HCT116 (cell line): Measurements from ENCODE around the gene ZNF548. TPM values are rescaled to one million over a fixed set of nuclear protein-coding genes. Genes with fewer than 3 reads are reported as not detected.

Source experiments
- ATAC-seq: fragments of 200-7000 bp; cut with Tn5 transposase; 2 replicates; pipeline ENCODE4 v1.9.1; 2020; ENCODE audit warnings: mild to moderate bottlenecking, moderate library complexity
- BruUV-seq: library from RNA; stranded (reverse); fragments of 400-500 nt; replicated peaks from 2 replicates; lab custom pipeline; 2021; lab: Mats Ljungman, UMichigan
- CTCF ChIA-PET: fragments of 300-600 bp; sonication (Branson Sonifier 250); formaldehyde crosslinking; loops from one replicate; lab custom pipeline; 2021; ENCODE audit warnings: antibody characterized with exemption; lab: Charles Lee
- POLR2A ChIA-PET: fragments of 300-600, 350-600 bp; sonication (Branson Sonifier 250); formaldehyde crosslinking; loops from one replicate; lab custom pipeline; 2021; ENCODE audit warnings: antibody characterized with exemption; lab: Charles Lee
- RAD21 ChIA-PET, 2 experiments: fragments of 300-600 bp; sonication (Branson Sonifier 250); formaldehyde crosslinking; loops; one replicate each; lab custom pipeline; 2023; ENCODE audit warnings: low total read pairs in 2 of 2; ENCODE audit not compliant: uncharacterized antibody in 2 of 2, unreplicated experiment in 2 of 2, low non-redundant PET in 1 of 2; lab: Charles Lee
- DNase-seq: peaks from one replicate; pipeline ENCODE4 v3.0.0-alpha.2; 2010; ENCODE audit warnings: low read depth, low spot score
- H2AFZ ChIP-seq: fragments of 200-600 bp; shearing (Covaris generic), sonication (generic); 2 replicates; pipeline ENCODE4 v1.6.1; 2017; ENCODE audit warnings: low read depth, mixed run types, mixed read lengths, antibody characterized with exemption, low read length; ENCODE audit not compliant: poor library complexity, severe bottlenecking
- H3K27ac ChIP-seq: 2 replicates; pipeline ENCODE4 v1.5.1; 2012; ENCODE audit warnings: low read depth, low read length
- H3K27me3 ChIP-seq: fragments of 200-600 bp; sonication (generic); 2 replicates; pipeline ENCODE4 v1.6.1; 2016; ENCODE audit warnings: mixed run types, low read length, mixed read lengths; ENCODE audit not compliant: insufficient read depth
- H3K36me3 ChIP-seq, 2 experiments: fragments of 200-500 bp in 1 of 2; fragments of 200-600 bp in 1 of 2; sonication (Bioruptor generic) in 1 of 2; sonication (generic) in 1 of 2; 2 replicates each; pipeline versions ENCODE4 v1.5.1 to v1.6.1; 2014 to 2016; ENCODE audit warnings: low read length in 2 of 2, inconsistent platforms in 1 of 2, mixed read lengths in 1 of 2, mixed run types in 1 of 2; ENCODE audit not compliant: insufficient read depth in 2 of 2, control insufficient read depth in 1 of 2
- H3K4me1 ChIP-seq, 2 experiments: fragments of 200-600 bp in 1 of 2; sonication (generic) in 1 of 2; 2 replicates each; pipeline versions ENCODE4 v1.5.1 to v1.6.1; 2012 to 2017; ENCODE audit warnings: low read length in 2 of 2, inconsistent platforms in 1 of 2, mild to moderate bottlenecking in 1 of 2, mixed read lengths in 1 of 2, mixed run types in 1 of 2, moderate library complexity in 1 of 2; ENCODE audit not compliant: insufficient read depth in 2 of 2, control insufficient read depth in 1 of 2
- H3K4me2 ChIP-seq: fragments of 200-600 bp; sonication (generic); 2 replicates; pipeline ENCODE4 v1.6.1; 2017; ENCODE audit warnings: mixed run types, low read length, mixed read lengths
- H3K4me3 ChIP-seq, 2 experiments: fragments of 200-600 bp in 1 of 2; sonication (generic) in 1 of 2; replicated peaks in 1 of 2; 2 replicates each; pipeline ENCODE4 v1.5.1; 2011 to 2016; ENCODE audit warnings: low read length in 2 of 2, control low read depth in 1 of 2, low read depth in 1 of 2, mild to moderate bottlenecking in 1 of 2, mixed read lengths in 1 of 2, mixed run types in 1 of 2
- H3K79me2 ChIP-seq: fragments of 200-600 bp; sonication (generic); 2 replicates; pipeline ENCODE4 v1.6.1; 2017; ENCODE audit warnings: mild to moderate bottlenecking, mixed run types, low read length, moderate library complexity, mixed read lengths; ENCODE audit not compliant: insufficient read depth
- H3K9ac ChIP-seq: fragments of 200-600 bp; sonication (generic); 2 replicates; pipeline ENCODE4 v1.6.1; 2016; ENCODE audit warnings: low read length, mixed read lengths
- H3K9me2 ChIP-seq: fragments of 200-600 bp; sonication (generic), shearing (Covaris generic); 2 replicates; pipeline ENCODE4 v1.6.1; 2017; ENCODE audit warnings: mixed run types, mild to moderate bottlenecking, moderate library complexity; ENCODE audit not compliant: insufficient read depth
- H3K9me3 ChIP-seq, 2 experiments: fragments of 200-500 bp in 1 of 2; fragments of 200-600 bp in 1 of 2; sonication (Bioruptor generic) in 1 of 2; sonication (generic) in 1 of 2; 2 replicates each; pipeline ENCODE4 v1.6.1; 2014 to 2017; ENCODE audit warnings: low read length in 2 of 2, mixed read lengths in 2 of 2, inconsistent platforms in 1 of 2, low read depth in 1 of 2, mild to moderate bottlenecking in 1 of 2, mixed run types in 1 of 2, moderate library complexity in 1 of 2; ENCODE audit not compliant: control insufficient read depth in 1 of 2, insufficient read depth in 1 of 2
- H4K20me1 ChIP-seq: fragments of 200-600 bp; sonication (generic), shearing (Covaris generic); 2 replicates; pipeline ENCODE4 v1.6.1; 2017; ENCODE audit warnings: mixed run types, mild to moderate bottlenecking, moderate library complexity; ENCODE audit not compliant: insufficient read depth
- ATF3 ChIP-seq: IDR thresholded peaks from 2 replicates; pipeline ENCODE4 v1.6.1; 2012
- CBX3 ChIP-seq: IDR thresholded peaks from 2 replicates; pipeline ENCODE4 v1.6.1; 2012; ENCODE audit warnings: low read depth
- EGR1 ChIP-seq: IDR thresholded peaks from 2 replicates; pipeline ENCODE4 v1.6.1; 2012; ENCODE audit warnings: low read depth
- ELF1 ChIP-seq: IDR thresholded peaks from 2 replicates; pipeline ENCODE4 v1.6.1; 2012; ENCODE audit warnings: low read depth, borderline replicate concordance
- EZH2 ChIP-seq: fragments of 200-600 bp; sonication (generic); IDR thresholded peaks from 2 replicates; pipeline ENCODE4 v1.6.1; 2017; ENCODE audit warnings: antibody characterized with exemption, mixed run types
- FOSL1 ChIP-seq: IDR thresholded peaks from 2 replicates; pipeline ENCODE4 v1.6.1; 2012; ENCODE audit warnings: low read depth
- MAX ChIP-seq: IDR thresholded peaks from 2 replicates; pipeline ENCODE4 v1.6.1; 2012
- POLR2A ChIP-seq: IDR thresholded peaks from 2 replicates; pipeline ENCODE4 v1.7.0; 2011; ENCODE audit warnings: borderline replicate concordance; ENCODE audit not compliant: insufficient read depth, insufficient read length; ENCODE audit errors: extremely low read depth
- POLR2AphosphoS5 ChIP-seq: IDR thresholded peaks from 2 replicates; pipeline ENCODE4 v1.6.1; 2011; ENCODE audit warnings: mild to moderate bottlenecking, low read depth, low read length, moderate library complexity
- RAD21 ChIP-seq: IDR thresholded peaks from 2 replicates; pipeline ENCODE4 v1.6.1; 2012; ENCODE audit warnings: low read depth, mild to moderate bottlenecking
- SIN3A ChIP-seq: IDR thresholded peaks from 2 replicates; pipeline ENCODE4 v1.6.1; 2012; ENCODE audit warnings: low read depth
- SP1 ChIP-seq: IDR thresholded peaks from 2 replicates; pipeline ENCODE4 v1.6.1; 2012; ENCODE audit warnings: low read depth
- SRF ChIP-seq: IDR thresholded peaks from 2 replicates; pipeline ENCODE4 v1.6.1; 2012; ENCODE audit warnings: low read depth
- TCF7L2 ChIP-seq: IDR thresholded peaks from 2 replicates; pipeline ENCODE4 v1.7.0; 2011; ENCODE audit warnings: borderline replicate concordance, inconsistent platforms; ENCODE audit not compliant: insufficient read depth, insufficient read length; ENCODE audit errors: extremely low read depth
- YY1 ChIP-seq: IDR thresholded peaks from 2 replicates; pipeline ENCODE4 v1.6.1; 2011; ENCODE audit warnings: low read length, low read depth, moderate library complexity, mild to moderate bottlenecking; ENCODE audit not compliant: insufficient replicate concordance; ENCODE audit errors: extremely low read depth
- ZBTB33 ChIP-seq: IDR thresholded peaks from 2 replicates; pipeline ENCODE4 v1.6.1; 2011; ENCODE audit warnings: mild to moderate bottlenecking, low read length, moderate library complexity; ENCODE audit not compliant: insufficient replicate concordance; ENCODE audit errors: extremely low read depth
- intact Hi-C: fragments of 100-400 bp; cut with micrococcal nuclease; formaldehyde crosslinking; loops from 2 replicates; pipeline ENCODE4 v1.10.0; 2022
- total RNA-seq: library from RNA; stranded (reverse); gene quantifications from one replicate; pipeline ENCODE4 v1.2.1, GENCODE V29; 2021; ENCODE audit not compliant: unreplicated experiment

ZNF548 gene
- total RNA-seq, 1 experiment from 2014 or later = 8.7 TPM

- ChIA-PET RAD21 (no interaction called here), POLR2A (no interaction called here)
Measured at GRCh38 chr19:57380923-57381322, 8.7 kb upstream of the ZNF548 start.

GRCh38 chr19:57382806-57383488 lies 6.7 kb upstream of the ZNF548 start:
- no peak overlapping the region for H3K27ac ChIP-seq
- intact Hi-C loops = no loop called here
- H3K4me2 ChIP-seq = no peak overlapping the region
- H3K9me3 ChIP-seq = peaks cover 8 to 11% of the 10 kb centered on the region in 2 experiments; a peak in 3 of 4 replicates
- POLR2A ChIA-PET = interaction anchor here (1.5 kb wide), 1 partner anchor 15 kb away, joined by 4 read pairs; no protein-coding TSS in a partner anchor
- no peaks in the 10 kb centered on the region for H3K27me3 ChIP-seq
- no peaks in the 10 kb centered on the region for H4K20me1 ChIP-seq
- H2AFZ ChIP-seq = no peak overlapping the region
- CTCF ChIA-PET = no interaction called here
- H3K4me3 ChIP-seq = no peak overlapping the region
- RAD21 ChIA-PET = no interaction called here
- no peak for ATAC-seq
- no TSS peak for BruUV-seq
- no peaks in the 10 kb centered on the region for H3K9me2 ChIP-seq
- 0 out of 4 replicates have a peak, but pooled peaks cover 0 to under 1% of the 10 kb centered on the region in 2 experiments for H3K36me3 ChIP-seq
- H3K9ac ChIP-seq = no peak overlapping the region
- no peaks in the 10 kb centered on the region for H3K79me2 ChIP-seq
- no peak for DNase-seq
- no peaks in the 10 kb centered on the region for H3K4me1 ChIP-seq
- TF ChIP-seq YY1 (no peak), POLR2AphosphoS5 (no peak), POLR2A (no peak), FOSL1 (no peak), MAX (no peak), RAD21 (no peak), ELF1 (no peak), ZBTB33 (no peak), EGR1 (no peak), SIN3A (no peak)

More at GRCh38 chr19:57380923-57381322, 8.7 kb upstream of the ZNF548 start:
- Histone ChIP-seq H2AFZ (no peak overlapping the region), H3K27ac (no peak overlapping the region), H3K79me2 (no peaks in the 10 kb centered on the region), H4K20me1 (no peaks in the 10 kb centered on the region), H3K4me2 (no peak overlapping the region), H3K36me3 (0 out of 4 replicates have a peak, but pooled peaks cover 0 to 8% of the 10 kb centered on the region in 2 experiments), H3K4me3 (no peak overlapping the region), H3K27me3 (no peaks in the 10 kb centered on the region), H3K9me3 (peaks cover 20 to 22% of the 10 kb centered on the region in 2 experiments; a peak in 3 of 4 replicates), H3K9ac (no peak overlapping the region), H3K4me1 (no peaks in the 10 kb centered on the region), H3K9me2 (no peaks in the 10 kb centered on the region)
- CTCF ChIA-PET = no interaction called here
- no peak for DNase-seq
- intact Hi-C loops = no loop called here
- BruUV-seq = no TSS peak
- no peak for ATAC-seq
- no peak for TF ChIP-seq RAD21
- no peak for TF ChIP-seq MAX
- TF ChIP-seq EZH2 = no peak
- no peak for TF ChIP-seq SRF
- no peak for TF ChIP-seq ATF3
- TF ChIP-seq CBX3 = no peak
- TF ChIP-seq SP1 = no peak
- no peak for TF ChIP-seq EGR1
- no peak for TF ChIP-seq YY1
- TF ChIP-seq TCF7L2 = no peak
